HuH-7.5 (cell line): ENCODE measurements around the gene SPATA25.
"Not testable (repeated sequence)": the region's sequence is repeated elsewhere in the genome, so short reads cannot be mapped to it uniquely, and the experiment has no call there.

ENCODE experiments used
- DNase-seq: peaks from one replicate; pipeline ENCODE4 v3.0.0; 2011; ENCODE audit warnings: low spot score

SPATA25 gene

DNA sequence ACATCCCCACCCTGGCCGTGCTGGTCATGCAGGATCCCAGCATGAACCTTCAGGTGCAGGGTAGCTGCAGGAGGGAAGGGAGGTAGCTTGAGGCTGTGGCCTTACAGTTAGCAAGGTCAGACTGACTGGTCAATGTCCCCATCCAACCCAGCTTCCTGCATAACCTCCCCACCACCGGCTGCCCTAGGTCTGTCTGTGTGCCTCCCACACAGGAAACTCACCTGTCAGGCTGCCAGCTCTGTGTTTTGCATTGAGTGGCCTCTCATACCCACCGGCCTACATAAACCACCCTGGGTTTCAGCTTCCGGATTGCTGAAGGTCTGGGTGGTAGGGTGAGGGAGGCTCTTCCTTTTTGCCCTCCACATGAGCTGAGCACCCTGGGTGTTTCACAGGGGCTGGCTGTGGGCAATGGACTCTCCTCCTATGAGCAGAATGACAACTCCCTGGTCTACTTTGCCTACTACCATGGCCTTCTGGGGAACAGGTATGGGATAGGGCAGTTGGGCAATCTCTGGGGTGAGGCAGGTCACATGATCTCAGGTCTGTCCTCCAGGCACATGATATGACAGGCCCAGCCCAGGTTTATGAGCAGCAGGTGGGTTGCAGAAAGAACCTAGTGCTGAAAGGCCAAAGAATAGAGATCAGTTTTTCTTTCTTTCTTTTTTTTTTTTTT lies 5.5 kb upstream of the SPATA25 start:
- no peak for DNase-seq

DNA sequence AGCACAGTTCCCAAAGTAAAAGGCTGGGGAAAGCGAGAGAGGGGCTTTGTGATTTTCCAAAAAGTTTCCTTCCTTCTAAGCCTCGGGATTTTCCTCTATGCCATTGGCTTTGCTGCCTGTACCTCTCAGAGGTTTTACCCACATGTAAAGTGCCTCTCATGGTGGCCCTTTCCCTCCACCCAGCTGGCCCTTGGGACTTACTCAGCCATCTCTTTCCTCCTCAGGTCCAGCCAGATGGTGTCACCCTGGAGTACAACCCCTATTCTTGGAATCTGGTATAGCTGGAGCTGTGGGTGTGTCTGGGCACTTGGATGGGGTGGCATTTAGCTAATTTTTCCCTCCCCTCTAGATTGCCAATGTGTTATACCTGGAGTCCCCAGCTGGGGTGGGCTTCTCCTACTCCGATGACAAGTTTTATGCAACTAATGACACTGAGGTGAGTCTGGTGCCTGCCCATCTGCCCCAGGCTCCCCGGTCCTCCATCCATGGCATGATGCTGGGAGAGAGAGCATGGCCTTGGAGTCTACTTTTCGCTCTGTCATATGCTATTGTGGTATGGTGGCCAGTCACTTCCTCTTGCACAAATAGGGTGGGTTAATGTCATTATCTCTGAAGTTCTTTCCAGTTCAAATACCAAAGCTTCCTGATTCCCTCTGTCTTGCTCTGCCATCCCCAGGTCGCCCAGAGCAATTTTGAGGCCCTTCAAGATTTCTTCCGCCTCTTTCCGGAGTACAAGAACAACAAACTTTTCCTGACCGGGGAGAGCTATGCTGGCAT lies 4.8 kb upstream of the SPATA25 start:
- DNase-seq: peak; percentile 61

DNA sequence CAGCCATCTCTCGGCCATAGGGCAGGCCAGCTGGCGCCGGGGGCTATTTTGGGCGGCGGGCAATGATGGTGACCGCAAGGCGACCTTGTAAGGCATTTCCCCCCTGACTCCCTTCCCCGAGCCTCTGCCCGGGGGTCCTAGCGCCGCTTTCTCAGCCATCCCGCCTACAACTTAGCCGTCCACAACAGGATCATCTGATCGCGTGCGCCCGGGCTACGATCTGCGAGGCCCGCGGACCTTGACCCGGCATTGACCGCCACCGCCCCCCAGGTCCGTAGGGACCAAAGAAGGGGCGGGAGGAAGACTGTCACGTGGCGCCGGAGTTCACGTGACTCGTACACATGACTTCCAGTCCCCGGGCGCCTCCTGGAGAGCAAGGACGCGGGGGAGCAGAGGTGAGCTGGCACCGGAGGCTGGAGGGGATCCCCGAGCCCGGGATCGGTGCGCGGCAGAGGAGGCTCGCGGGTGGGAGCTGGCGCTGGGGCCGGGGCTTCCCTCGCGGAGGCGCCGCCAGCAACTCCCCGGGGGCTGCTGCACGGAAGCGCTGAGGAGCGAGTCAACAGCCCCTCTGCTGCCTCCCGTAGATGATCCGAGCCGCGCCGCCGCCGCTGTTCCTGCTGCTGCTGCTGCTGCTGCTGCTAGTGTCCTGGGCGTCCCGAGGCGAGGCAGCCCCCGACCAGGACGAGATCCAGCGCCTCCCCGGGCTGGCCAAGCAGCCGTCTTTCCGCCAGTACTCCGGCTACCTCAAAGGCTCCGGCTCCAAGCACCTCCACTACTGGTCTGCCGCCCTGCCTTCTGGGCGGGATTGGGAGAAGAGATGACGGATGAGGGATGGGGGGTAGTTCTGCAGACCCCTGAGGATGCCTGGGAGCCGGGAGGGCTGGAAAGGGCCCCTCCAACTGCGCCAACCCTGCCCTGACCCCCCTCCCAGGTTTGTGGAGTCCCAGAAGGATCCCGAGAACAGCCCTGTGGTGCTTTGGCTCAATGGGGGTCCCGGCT lies 3.9 kb upstream of the SPATA25 start, which contains the start of the genes CTSA and NEURL2:
TSS of gene CTSA (plus strand) at position 351 of the 999 bp plus-strand sequence. CDS start at position 585, 234 bp downstream.
TSS of gene NEURL2 (minus strand) at position 224 of the 999 bp plus-strand sequence. CDS start at position 7, 217 bp downstream.
- peak; percentile 99 for DNase-seq

DNA sequence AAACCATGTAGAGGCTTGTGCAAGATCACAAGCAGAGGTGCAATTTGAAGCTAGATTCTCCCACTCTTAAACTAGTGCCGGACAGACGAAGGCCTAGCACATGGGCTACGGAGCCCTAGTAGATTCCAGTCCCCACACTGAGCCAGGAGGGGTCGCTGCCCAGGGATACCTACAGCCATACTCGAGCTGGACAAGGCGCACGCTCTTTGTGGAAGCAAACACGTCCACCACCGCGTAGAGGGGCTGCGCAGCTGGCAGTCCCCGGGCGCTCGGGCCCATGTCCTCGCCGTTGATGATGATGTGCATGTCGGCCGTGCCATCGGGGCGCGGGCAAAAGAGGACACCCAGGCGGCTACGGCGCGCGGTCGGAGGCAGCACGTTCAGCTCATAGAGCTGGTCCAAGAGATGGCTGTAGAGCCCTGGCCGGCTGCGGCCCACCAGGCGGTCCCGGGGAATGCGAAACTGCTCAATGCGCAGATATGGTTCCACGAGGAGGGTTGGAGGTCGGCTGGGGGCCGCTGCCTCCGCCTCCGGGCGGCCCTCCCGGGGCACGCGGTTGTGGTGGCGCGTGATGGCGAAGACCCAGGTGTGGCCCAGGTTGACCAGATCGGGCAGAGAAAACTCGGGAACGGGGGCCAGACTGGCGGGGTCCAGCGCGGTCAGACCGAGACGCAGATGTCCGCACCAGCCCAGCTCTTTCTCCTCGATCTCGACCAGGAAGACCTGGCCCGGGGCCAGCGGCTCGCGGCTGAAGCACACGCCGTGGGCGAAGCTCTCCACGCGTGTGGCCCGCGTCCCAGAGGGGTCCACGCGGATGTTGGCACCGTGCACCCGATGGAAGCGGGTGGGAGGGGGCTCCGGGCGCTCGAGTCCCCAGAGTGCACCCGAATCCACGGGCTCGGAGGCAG lies 2.9 kb upstream of the SPATA25 start:
- peak; percentile 96 for DNase-seq

DNA sequence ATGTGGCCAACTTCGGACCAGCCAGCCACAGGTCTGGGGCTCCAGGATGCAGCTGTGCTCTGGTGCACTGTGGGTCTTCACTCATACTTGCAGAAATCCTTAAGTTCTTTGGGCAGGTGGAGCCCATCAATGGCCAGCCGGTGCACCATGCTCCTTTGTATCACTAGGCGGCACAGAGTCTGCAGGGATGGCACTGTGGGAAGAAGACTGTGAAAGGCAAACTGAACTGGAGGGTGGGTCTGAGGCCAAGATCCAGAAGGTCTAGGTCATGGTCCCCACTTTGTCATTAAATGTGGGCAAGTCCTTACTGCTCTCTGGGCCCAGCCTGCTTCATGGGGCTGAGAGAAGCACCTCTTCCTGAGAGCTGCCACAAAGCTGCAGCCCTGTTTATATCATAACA lies 1.3 kb upstream of the SPATA25 start:
- DNase-seq: no peak

DNA sequence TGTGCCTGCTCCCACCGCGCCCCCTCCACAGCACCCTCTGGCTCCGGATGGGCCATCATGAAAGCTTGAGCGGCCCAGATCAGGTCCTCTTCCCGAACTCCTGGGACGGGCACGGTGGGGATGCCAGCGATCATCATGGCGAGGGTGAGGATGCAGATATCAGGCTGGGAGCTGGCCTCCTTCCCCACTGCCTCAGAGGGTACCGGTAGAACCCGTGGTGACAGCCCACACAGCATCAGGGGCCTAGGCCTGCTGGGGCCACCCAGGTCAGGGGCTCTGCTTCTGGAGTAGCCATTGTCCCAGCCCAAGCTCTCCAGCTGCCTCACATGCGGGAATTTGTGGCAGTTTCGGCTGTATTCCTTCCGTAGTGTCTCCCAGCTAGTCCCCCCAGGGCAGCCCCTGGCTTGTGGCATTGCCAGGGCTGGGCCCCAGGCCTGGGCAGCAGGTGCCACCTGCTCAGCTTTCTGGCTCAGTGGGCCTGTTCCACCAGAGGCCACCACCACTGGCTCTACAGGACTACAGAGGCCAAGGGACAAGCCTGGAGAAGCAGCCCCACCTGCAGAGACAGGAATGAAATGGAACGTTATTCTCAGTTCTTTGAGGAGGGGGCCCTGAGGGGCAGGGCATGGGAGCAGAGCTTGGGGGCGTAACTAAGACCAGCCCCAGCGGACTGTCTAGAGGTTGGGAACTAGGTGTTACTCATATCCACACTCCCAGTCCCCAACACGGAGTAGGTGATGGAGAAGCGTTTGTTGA lies 654 bp downstream of the SPATA25 start:
- DNase-seq: no peak

DNA sequence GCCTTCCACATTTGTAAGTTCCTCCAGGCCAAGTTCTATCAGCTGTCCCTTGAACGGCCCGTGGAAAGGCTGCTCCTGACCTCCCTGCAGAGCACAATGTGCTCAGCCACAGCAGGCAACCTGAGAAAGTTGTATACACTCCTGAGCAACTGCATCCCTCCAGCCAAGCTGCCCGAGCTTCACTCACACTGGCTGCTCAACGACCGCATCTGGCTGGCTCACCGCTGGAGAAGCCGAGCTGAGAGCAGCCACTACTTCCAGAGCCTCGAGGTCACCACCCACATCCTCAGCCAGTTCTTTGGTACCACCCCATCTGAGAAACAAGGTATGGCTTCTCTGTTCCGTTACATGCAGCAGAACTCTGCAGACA lies 4.3 kb downstream of the SPATA25 start:
- DNase-seq: no peak

- no peak for DNase-seq
Measured at GRCh38 chr20:45882469-45883099, 4.8 kb downstream of the SPATA25 start.

- peak; percentile 99 for DNase-seq
Measured at GRCh38 chr20:45880988-45881788, 6.2 kb downstream of the SPATA25 start, which contains the start of gene ZSWIM1. TSS of gene ZSWIM1 (plus strand) at chr20:45881227. CDS start at chr20:45882593, 1,366 bp downstream.

DNA sequence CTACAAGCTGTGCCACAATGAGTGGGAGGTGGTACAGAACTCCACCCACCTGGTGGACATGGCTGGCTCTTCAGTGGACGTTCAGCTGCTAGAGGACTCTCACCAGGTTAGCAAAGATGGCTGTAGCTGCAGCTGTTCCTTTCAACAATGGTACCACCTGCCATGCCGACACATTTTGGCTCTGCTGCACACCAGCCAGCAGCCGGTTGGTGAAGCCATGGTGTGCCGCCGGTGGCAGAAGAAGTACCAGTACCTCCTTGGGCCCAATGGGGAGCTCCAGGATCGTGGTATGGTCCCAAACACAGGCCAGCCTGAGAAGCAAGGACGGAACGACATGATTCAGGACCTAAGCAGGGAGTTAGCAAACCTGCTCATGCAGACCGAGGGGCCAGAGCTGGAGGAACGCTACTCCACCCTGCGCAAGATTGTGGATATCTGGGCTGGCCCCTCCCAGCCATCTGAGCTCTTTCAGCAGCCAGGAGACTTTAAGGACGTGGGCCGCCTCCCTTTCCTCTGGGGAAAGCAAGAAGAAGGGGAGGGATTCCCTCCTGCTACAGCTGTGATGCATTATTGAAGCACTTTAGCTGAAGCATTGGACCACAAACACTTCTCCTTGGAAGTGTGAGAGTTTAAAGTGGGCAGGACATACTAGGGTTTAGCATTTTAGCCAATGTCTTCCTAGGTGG lies 9.2 kb downstream of the SPATA25 start:
- DNase-seq: no peak

GRCh38 chr20:45874576-45874975 lies 12.8 kb downstream of the SPATA25 start:
- no peak for DNase-seq

DNA sequence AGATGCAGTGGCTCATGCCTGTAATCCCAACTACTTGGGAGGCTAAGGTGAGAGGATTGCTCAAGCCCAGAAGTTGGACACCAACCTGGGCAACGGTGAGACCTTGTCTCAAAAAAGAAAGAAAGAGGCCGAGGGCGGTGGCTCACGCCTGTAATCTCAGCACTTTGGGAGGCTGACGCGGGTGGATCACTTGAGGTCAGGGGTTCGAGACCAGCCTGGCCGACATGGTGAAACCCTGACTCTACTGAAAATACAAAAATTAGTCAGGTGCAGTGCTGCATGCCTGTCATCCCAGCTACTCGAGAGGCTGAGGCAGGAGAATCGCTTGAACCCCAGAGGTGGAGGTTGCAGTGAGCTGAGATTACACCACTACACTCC lies 13.3 kb downstream of the SPATA25 start:
- not testable (repeated sequence) for DNase-seq

GRCh38 chr20:45873409-45874103 lies 13.9 kb downstream of the SPATA25 start:
- DNase-seq: no peak

DNA sequence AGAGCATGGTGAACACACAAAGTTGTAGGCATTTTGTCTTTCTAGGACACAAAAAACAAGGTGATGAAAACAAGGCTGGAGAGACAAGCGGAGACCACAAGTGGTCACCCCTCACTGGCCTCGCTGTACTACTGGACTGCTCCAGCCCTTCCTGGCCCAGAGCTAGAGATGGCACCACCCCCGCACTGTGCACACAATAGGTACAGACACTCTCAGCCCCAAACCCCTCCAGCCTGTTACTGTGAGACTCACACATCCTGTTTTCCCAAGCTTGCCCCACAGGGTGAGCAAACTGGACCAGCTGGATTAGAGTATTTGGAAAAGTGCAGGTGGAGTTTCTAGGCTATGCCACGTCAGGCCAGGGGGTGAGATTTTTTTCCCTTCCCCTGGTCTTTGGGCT lies 14.8 kb downstream of the SPATA25 start:
- DNase-seq: no peak

- DNase-seq: no peak
Measured at GRCh38 chr20:45867819-45868176, 19.6 kb downstream of the SPATA25 start.

- no peak for DNase-seq
Measured at GRCh38 chr20:45867136-45867818, 20.1 kb downstream of the SPATA25 start.

GRCh38 chr20:45866454-45866853 lies 21.0 kb downstream of the SPATA25 start:
- DNase-seq: no peak
